ENCODE measurements around the gene CYP27C1.
"Not testable (repeated sequence)": the region's sequence is repeated elsewhere in the genome, so short reads cannot be mapped to it uniquely, and the experiment has no call there.

CYP27C1 gene

GRCh38 chr2:127170452-127171197 lies 49.5 kb downstream of the CYP27C1 start:
- FAIRE-seq: no peak

GRCh38 chr2:127170021-127170420 lies 50.1 kb downstream of the CYP27C1 start:
- no peak for FAIRE-seq

- no peak for FAIRE-seq
Observed at GRCh38 chr2:127169066-127169660, 50.9 kb downstream of the CYP27C1 start.

GRCh38 chr2:127166231-127166860 lies 53.8 kb downstream of the CYP27C1 start:
- FAIRE-seq: no peak

GRCh38 chr2:127165539-127165935 lies 54.6 kb downstream of the CYP27C1 start:
- no peak for FAIRE-seq

GRCh38 chr2:127164761-127165538 lies 55.1 kb downstream of the CYP27C1 start:
- FAIRE-seq: no peak

- FAIRE-seq: no peak
Observed at GRCh38 chr2:127163921-127164320, 56.2 kb downstream of the CYP27C1 start.

- not testable (repeated sequence) for FAIRE-seq
Observed at GRCh38 chr2:127163090-127163406, 57.1 kb downstream of the CYP27C1 start.

GRCh38 chr2:127162261-127163089 lies 57.6 kb downstream of the CYP27C1 start:
- FAIRE-seq: no peak

GRCh38 chr2:127161176-127162136 lies 58.6 kb downstream of the CYP27C1 start:
- FAIRE-seq: no peak

GRCh38 chr2:127160676-127161075 lies 59.4 kb downstream of the CYP27C1 start:
- no peak for FAIRE-seq

GRCh38 chr2:127159543-127159942 lies 60.6 kb downstream of the CYP27C1 start:
- FAIRE-seq: no peak

GRCh38 chr2:127158614-127159290 lies 61.3 kb downstream of the CYP27C1 start:
- FAIRE-seq: no peak

GRCh38 chr2:127157651-127158485 lies 62.2 kb downstream of the CYP27C1 start:
- no peak for FAIRE-seq

- no peak for FAIRE-seq
Observed at GRCh38 chr2:127157114-127157513, 63.0 kb downstream of the CYP27C1 start.

- no peak for FAIRE-seq
Observed at GRCh38 chr2:127155947-127156346, 64.2 kb downstream of the CYP27C1 start.

GRCh38 chr2:127155028-127155581 lies 65.0 kb downstream of the CYP27C1 start:
- no peak for FAIRE-seq

- FAIRE-seq: no peak
Observed at GRCh38 chr2:127154396-127154795, 65.7 kb downstream of the CYP27C1 start.

GRCh38 chr2:127153691-127154158 lies 66.4 kb downstream of the CYP27C1 start:
- FAIRE-seq: no peak

All from colon (tissue), 2 donors.